Measurements from ENCODE around the gene TBX18.

The TBX18 gene

DNA sequence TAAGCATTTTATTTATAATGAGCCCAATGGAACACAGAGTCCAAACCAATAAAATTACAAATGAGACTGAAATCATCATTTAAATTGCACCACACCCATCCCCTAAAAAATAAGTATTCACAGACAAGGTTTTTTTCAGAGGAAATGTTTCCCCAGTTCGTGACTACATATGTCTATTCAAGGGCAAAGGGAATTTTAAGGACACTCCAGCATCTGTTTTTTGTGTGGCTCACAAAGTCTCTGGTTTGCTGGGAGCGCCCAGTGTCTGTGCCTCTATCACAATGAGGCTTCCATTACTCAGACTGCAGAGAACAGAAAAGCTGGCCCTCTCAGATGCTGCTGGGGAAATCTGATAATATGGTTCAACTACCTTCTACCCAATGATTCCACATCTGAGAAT, 16.0 kb downstream of the TBX18 start:
- DNase-seq (ENCODE audit: low read depth in 2 of 2): no peak

GRCh38 chr6:84743616-84744015, 20.8 kb downstream of the TBX18 start:
- DNase-seq (ENCODE audit: low read depth in 2 of 2): no peak

GRCh38 chr6:84740385-84740784, 24.0 kb downstream of the TBX18 start:
- no peak for DNase-seq (ENCODE audit: low read depth in 2 of 2)

- DNase-seq (ENCODE audit: low read depth in 2 of 2): no peak
These were observed 24.6 kb downstream of the TBX18 start for GRCh38 chr6:84739866-84740208.

GRCh38 chr6:84738996-84739865, 25.2 kb downstream of the TBX18 start:
- DNase-seq (ENCODE audit: low read depth in 2 of 2): no peak

DNA sequence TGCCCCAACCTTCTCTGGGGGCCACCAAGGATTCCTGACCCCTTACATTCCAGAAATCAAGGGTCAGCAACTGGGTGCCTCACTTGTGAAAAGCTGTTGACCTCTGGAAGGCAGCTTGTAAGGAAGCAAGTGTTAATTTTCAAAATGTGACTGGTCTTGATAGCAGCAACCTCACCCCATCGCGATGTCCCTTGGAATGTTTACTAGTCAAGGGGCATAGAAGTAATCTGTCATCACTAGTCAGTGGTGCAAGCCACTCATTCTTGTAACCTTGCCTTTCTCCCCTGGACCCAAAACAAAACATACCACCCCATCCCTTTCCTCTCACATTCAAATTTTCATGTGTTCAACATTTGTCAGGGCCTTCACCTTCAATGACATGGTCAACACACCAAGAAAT, 30.5 kb downstream of the TBX18 start:
- DNase-seq (ENCODE audit: low read depth in 2 of 2): no peak

DNA sequence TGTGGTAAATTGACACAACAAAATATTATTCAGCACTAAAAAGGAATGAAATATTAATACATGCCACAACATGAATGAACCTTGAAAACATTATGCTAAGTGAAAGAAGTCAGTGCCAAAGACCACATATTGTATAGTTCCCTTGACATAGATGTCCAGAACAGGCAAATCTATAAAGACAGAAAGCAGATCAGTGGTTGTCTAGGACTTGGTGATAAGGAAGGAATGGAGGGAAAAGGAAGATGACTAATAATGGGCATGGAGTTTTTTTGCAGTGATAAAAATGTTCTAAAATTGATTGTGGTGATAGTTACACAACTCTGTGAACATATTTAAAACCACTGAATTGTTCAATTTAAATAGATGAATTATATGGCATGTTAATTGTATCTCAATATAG, 32.5 kb downstream of the TBX18 start:
- no peak for DNase-seq (ENCODE audit: low read depth in 2 of 2)

DNA sequence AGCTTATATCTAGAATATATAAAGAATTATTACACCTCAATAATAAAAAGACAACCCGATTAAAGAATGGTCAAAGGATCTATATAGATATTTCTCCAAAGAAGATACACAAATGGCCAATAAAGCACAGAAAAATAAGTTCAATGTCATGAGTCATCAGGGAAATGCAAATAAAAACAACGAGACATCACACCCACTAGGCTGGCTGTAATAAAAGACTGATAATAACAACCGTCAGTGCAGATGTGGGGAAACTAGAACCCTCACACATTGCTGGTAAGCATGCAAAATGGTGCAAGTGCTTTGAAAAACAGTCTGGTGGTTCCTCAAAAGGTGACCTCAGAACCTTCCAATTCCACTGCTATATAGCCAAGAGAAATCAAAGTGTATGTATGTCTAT, 33.0 kb downstream of the TBX18 start:
- no peak for DNase-seq (ENCODE audit: low read depth in 2 of 2)

DNA sequence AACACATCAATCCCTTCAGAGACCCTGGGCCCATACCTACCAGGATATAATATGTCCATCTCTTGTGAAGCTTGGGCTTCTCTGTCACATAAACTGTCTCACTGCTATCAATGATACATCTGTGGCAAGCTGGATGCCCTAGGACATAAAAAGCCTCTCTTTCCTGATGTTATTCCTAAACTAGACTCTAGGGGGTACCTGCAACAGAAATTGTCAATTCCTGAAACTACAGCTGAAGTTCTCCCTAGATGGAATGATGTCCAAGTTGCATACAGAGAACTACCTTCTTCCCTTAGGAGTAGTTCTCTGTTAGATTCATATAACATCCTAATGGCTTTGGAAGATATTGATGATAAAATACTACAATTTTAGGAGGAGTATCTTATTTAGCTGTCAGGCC, 35.8 kb downstream of the TBX18 start:
- DNase-seq (ENCODE audit: low read depth in 2 of 2): no peak

GRCh38 chr6:84719152-84719551, 45.2 kb downstream of the TBX18 start:
- no peak for DNase-seq (ENCODE audit: low read depth in 2 of 2)

DNA sequence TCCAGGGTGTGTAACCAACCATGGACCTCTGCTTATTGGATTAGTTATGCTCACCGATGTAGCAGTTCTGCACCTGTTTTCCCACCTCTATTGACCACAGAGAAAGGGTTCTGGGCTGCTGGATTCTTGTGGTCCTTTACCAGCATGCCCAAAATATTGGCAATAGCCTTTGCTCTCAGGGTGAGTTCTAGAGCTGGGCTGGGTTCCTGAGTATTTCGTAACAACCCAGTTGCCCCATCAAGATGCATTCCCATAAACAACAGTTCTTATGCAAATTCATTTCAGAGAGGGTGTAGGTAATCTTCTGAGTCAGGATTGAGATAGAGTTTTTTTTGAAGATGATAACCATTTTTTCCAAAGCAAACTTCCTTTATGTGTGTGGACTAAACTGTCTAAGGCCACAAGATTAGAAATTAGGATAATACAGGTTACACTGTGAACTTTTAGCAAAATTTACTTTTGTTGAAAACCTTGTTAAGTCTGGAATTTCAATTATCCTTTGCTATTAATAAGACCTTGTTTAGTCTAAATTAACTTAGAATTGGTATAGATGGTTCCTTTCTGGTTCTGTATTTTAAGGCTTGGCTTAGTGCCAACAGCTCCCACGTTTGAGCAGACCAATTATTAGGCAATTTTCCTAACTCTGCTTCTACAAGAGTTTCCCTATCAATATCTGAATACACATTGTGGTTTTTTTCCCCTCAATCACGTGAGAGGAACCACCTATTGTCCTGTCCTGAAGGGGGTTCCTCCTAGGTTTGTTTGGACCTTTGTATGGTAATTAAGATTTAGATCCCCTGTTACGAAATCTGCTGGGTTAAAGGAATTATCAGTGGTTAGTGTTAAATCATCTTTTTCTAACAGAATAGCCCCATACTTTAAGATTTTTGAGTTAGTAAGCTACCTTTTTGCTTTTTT, 46.1 kb downstream of the TBX18 start:
- no peak for DNase-seq (ENCODE audit: low read depth in 2 of 2)

GRCh38 chr6:84709121-84709520, 55.3 kb downstream of the TBX18 start:
- DNase-seq (ENCODE audit: low read depth in 2 of 2): no peak

GRCh38 chr6:84707171-84707570, 57.2 kb downstream of the TBX18 start:
- no peak for DNase-seq (ENCODE audit: low read depth in 2 of 2)

GRCh38 chr6:84696166-84696565, 68.2 kb downstream of the TBX18 start:
- DNase-seq (ENCODE audit: low read depth in 2 of 2): no peak

DNA sequence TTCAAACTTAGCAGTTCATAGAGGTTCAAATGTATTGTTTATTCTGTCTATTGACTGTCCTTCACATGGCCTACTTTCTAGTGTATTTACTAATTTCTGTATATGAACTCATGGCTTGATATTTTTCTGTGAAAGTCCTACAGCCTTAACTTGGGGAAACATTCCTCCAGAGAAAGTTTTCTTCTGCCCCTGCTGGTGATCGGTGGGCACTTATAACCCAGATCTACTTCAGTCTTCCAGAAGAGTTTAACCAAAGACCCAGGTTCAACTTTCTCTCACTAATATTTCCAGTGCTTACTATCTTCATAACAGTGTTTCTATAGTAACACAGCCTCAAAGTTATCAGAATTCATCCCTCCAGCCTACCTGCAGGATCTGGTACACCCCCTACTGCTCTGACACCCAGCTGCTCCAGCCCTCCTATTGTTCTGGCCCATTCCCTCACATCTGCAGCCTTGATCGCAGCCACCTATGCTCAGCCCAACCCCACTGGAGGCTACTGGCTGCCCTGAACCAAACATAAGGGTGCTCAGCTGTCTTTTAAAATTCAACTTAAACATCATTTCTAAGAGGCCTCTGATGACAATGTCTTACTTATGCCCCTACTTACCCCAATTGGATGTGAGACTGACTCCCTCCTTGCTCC, 72.3 kb downstream of the TBX18 start:
- DNase-seq (ENCODE audit: low read depth in 2 of 2): no peak

GRCh38 chr6:84688141-84688873, 76.1 kb downstream of the TBX18 start:
- DNase-seq (ENCODE audit: low read depth in 2 of 2): no peak

DNA sequence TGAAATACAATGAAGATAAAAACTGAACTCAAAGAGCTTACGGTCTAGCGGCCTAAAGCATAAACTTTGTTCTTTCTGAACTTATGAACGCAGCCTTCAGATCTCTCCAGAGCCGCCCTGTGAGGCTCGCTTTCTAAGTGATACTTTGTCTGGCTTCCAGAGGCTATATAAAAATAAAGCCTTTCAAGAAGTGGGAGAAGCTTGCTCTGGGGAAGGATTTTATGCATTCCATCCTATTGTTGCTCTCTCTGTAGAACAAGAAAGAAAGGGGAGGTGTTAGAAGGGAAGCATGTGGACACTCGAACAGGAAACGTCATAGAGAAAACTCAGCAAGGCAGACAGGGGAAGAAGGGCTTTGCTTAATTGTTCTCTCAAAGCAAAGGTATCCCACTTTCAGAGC, 77.0 kb downstream of the TBX18 start:
- no peak for DNase-seq (ENCODE audit: low read depth in 2 of 2)

GRCh38 chr6:84685983-84686584, 78.3 kb downstream of the TBX18 start:
- DNase-seq (ENCODE audit: low read depth in 2 of 2): no peak

- DNase-seq (ENCODE audit: low read depth in 2 of 2): no peak
These were observed 82.6 kb downstream of the TBX18 start for GRCh38 chr6:84681693-84682326.

DNA sequence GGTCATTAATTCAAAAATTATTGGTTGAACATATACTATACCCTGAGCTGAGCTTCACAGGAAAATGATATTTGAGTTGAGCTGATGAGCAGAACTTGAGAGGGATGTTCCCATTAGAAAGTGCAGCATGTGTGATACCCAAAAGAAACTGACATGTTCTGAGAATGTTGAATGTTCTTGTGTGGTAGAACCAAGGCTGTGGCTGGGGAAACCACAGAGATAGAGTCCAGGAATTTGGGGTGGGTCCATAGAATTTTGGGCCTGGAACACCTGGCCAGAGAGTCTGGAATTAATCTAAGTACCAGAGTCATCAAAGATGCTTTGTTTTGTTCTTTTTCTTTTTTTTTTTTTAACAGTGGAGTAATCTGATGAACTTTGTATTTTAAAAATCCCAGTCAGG, 88.7 kb downstream of the TBX18 start:
- DNase-seq (ENCODE audit: low read depth in 2 of 2): no peak

DNA sequence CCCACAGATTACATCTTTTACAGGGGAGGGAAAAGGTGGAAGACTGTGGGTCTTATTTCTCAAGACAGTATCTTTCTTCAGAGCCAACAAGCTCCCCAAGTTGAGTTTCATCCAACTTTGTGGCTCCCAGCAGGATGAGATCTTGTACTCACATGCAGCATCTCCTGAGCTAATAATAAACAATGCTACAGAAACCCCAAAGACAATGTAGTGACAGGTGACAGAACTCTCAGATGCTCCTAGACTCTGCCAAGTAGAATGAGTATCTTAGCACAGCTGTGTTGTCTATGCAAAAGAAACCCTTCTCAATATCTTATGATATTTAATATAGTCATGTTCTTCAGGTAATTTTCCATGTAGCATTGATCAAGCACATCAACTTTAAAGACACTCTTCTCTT, 90.0 kb downstream of the TBX18 start:
- DNase-seq (ENCODE audit: low read depth in 2 of 2): no peak
